SK-N-SH treated with all-trans-retinoic acid at 6 μM for 48 hours (cell line): ENCODE measurements around the gene FRMD4A.

Experiments used
- ATAC-seq: fragments of 200-7000 bp; cut with Tn5 transposase; 3 replicates; pipeline ENCODE4 v1.9.1; 2020; ENCODE audit warnings: mild to moderate bottlenecking, moderate library complexity
- ARNTL ChIP-seq: fragments of 450-650 bp; formaldehyde crosslinking; IDR thresholded peaks from 2 replicates; pipeline ENCODE4 v1.5.0; 2020; ENCODE audit warnings: low read depth, mild to moderate bottlenecking, moderate library complexity, borderline replicate concordance
- BACH2 ChIP-seq: fragments of 250-450 bp; sonication (Bioruptor Pico); IDR thresholded peaks from 2 replicates; pipeline ENCODE4 v1.9.0; 2021; ENCODE audit warnings: mild to moderate bottlenecking, borderline replicate concordance
- CSDC2 ChIP-seq: fragments of 250-450 bp; sonication (Bioruptor Pico); IDR thresholded peaks from 2 replicates; pipeline ENCODE4 v1.5.0; 2020; ENCODE audit warnings: mild to moderate bottlenecking, moderate library complexity
- ESRRG ChIP-seq: fragments of 250-450 bp; sonication (Bioruptor Pico); IDR thresholded peaks from 2 replicates; pipeline ENCODE4 v1.6.1; 2021; ENCODE audit warnings: mild to moderate bottlenecking
- GLIS3 ChIP-seq: fragments of 250-450 bp; sonication (Bioruptor Pico); IDR thresholded peaks from 2 replicates; pipeline ENCODE4 v1.5.0; 2020; ENCODE audit warnings: mild to moderate bottlenecking, moderate library complexity
- ISL1 ChIP-seq: fragments of 250-450 bp; sonication (Bioruptor Pico); IDR thresholded peaks from 2 replicates; pipeline ENCODE4 v2.1.2; 2022; ENCODE audit warnings: mild to moderate bottlenecking, moderate library complexity
- OSR1 ChIP-seq: fragments of 250-450 bp; sonication (Bioruptor Pico); IDR thresholded peaks from 2 replicates; pipeline ENCODE4 v1.8.0; 2022; ENCODE audit warnings: moderate library complexity, mild to moderate bottlenecking, inconsistent platforms
- PPARA ChIP-seq: fragments of 250-450 bp; sonication (Bioruptor Pico); IDR thresholded peaks from 2 replicates; pipeline ENCODE4 v1.5.0; 2020; ENCODE audit warnings: mild to moderate bottlenecking, borderline replicate concordance
- RARB ChIP-seq: fragments of 250-450 bp; sonication (Bioruptor Pico); IDR thresholded peaks from 2 replicates; pipeline ENCODE4 v1.8.0; 2021; ENCODE audit warnings: mild to moderate bottlenecking, moderate library complexity
- SNAI2 ChIP-seq: fragments of 250-450 bp; sonication (Bioruptor Pico); IDR thresholded peaks from 2 replicates; pipeline ENCODE4 v1.5.0; 2020; ENCODE audit warnings: mild to moderate bottlenecking, moderate library complexity
- TCF4 ChIP-seq: fragments of 250-450 bp; sonication (Bioruptor Pico); IDR thresholded peaks from 2 replicates; pipeline ENCODE4 v1.8.0; 2021; ENCODE audit warnings: mild to moderate bottlenecking, moderate library complexity, borderline replicate concordance
- TOX ChIP-seq: fragments of 250-450 bp; sonication (Bioruptor Pico); IDR thresholded peaks from 2 replicates; pipeline ENCODE4 v1.8.0; 2021; ENCODE audit warnings: mild to moderate bottlenecking, moderate library complexity, borderline replicate concordance
- ZC3H10 ChIP-seq: fragments of 250-450 bp; sonication (Bioruptor Pico); IDR thresholded peaks from 2 replicates; pipeline ENCODE4 v1.5.1; 2021; ENCODE audit warnings: mild to moderate bottlenecking, moderate library complexity
- ZFP3 ChIP-seq: fragments of 250-450 bp; sonication (Bioruptor Pico); IDR thresholded peaks from 2 replicates; pipeline ENCODE4 v1.5.0; 2020; ENCODE audit warnings: mild to moderate bottlenecking, moderate library complexity
- ZFP30 ChIP-seq: fragments of 450-650 bp; formaldehyde crosslinking; IDR thresholded peaks from 2 replicates; pipeline ENCODE4 v1.5.0; 2022; ENCODE audit warnings: mild to moderate bottlenecking, moderate library complexity
- ZNF565 ChIP-seq: fragments of 450-650 bp; formaldehyde crosslinking; conservative IDR thresholded peaks from 2 replicates; pipeline ENCODE4 v1.5.0; 2020; ENCODE audit warnings: low read depth, mild to moderate bottlenecking, moderate library complexity
- ZNF70 ChIP-seq: fragments of 450-650 bp; formaldehyde crosslinking; IDR thresholded peaks from 2 replicates; pipeline ENCODE4 v1.5.0; 2020; ENCODE audit warnings: mild to moderate bottlenecking, moderate library complexity
- ZNF8 ChIP-seq: fragments of 450-650 bp; formaldehyde crosslinking; IDR thresholded peaks from 2 replicates; pipeline ENCODE4 v1.5.0; 2020; ENCODE audit warnings: mild to moderate bottlenecking, moderate library complexity
- TF ChIP-seq, protein P1 (sequence below): fragments of 250-450 bp; sonication (Bioruptor Pico); IDR thresholded peaks from 2 replicates; pipeline ENCODE4 v1.5.1; 2021; ENCODE audit warnings: mild to moderate bottlenecking, moderate library complexity
- TF ChIP-seq, protein P2 (sequence below): fragments of 250-450 bp; sonication (Bioruptor Pico); IDR thresholded peaks from 2 replicates; pipeline ENCODE4 v1.8.0; 2021; ENCODE audit warnings: low read depth, mild to moderate bottlenecking, moderate library complexity, borderline replicate concordance
- TF ChIP-seq, protein P3 (sequence below): fragments of 250-450 bp; sonication (Bioruptor Pico); IDR thresholded peaks from 2 replicates; pipeline ENCODE4 v1.5.1; 2020; ENCODE audit warnings: low read depth, mild to moderate bottlenecking, moderate library complexity
- TF ChIP-seq, protein P4 (sequence below): fragments of 250-450 bp; sonication (Bioruptor Pico); IDR thresholded peaks from 2 replicates; pipeline ENCODE4 v1.5.0; 2020; ENCODE audit warnings: mild to moderate bottlenecking, moderate library complexity
- TF ChIP-seq, protein P5 (sequence below): fragments of 250-450 bp; sonication (Bioruptor Pico); IDR thresholded peaks from 2 replicates; pipeline ENCODE4 v1.8.0; 2020; ENCODE audit warnings: mild to moderate bottlenecking, moderate library complexity, borderline replicate concordance

The FRMD4A gene

DNA sequence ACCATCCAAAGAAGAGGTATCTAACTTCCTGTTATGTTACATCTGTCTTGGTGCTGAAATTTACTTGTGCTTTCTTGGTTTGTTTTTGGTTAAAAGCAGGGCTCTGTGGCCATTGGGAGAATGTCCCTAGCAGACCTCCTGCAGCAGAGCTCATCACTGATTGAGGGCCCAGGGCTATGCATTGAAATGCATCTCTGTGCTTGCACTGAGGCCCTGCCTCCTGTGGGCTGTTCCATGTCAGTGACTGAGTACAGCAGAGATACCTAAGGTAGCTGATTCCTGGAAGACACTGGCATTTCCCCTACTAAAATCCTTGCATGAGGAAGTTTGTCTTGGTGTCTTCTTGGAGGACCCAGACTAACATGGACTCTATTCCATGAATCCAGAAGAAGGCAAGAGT lies 213.9 kb downstream of the FRMD4A start:
- ATAC-seq, result no peak
- TF ChIP-seq ARNTL (CRISPR knock-in tag) (no peak), ISL1 (CRISPR knock-in tag) (no peak), RARB (CRISPR knock-in tag) (no peak), ZC3H10 (CRISPR knock-in tag) (no peak), BACH2 (no peak), GLIS3 (no peak), PPARA (CRISPR knock-in tag) (no peak), ESRRG (no peak), OSR1 (CRISPR knock-in tag) (no peak), ZNF70 (CRISPR knock-in tag) (no peak), ZNF8 (CRISPR knock-in tag) (no peak), ZNF565 (no peak), ZFP3 (CRISPR knock-in tag) (no peak)
- TF ChIP-seq, protein P1, sequence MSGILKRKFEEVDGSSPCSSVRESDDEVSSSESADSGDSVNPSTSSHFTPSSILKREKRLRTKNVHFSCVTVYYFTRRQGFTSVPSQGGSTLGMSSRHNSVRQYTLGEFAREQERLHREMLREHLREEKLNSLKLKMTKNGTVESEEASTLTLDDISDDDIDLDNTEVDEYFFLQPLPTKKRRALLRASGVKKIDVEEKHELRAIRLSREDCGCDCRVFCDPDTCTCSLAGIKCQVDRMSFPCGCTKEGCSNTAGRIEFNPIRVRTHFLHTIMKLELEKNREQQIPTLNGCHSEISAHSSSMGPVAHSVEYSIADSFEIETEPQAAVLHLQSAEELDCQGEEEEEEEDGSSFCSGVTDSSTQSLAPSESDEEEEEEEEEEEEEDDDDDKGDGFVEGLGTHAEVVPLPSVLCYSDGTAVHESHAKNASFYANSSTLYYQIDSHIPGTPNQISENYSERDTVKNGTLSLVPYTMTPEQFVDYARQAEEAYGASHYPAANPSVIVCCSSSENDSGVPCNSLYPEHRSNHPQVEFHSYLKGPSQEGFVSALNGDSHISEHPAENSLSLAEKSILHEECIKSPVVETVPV, result no peak
- TF ChIP-seq, protein P2, sequence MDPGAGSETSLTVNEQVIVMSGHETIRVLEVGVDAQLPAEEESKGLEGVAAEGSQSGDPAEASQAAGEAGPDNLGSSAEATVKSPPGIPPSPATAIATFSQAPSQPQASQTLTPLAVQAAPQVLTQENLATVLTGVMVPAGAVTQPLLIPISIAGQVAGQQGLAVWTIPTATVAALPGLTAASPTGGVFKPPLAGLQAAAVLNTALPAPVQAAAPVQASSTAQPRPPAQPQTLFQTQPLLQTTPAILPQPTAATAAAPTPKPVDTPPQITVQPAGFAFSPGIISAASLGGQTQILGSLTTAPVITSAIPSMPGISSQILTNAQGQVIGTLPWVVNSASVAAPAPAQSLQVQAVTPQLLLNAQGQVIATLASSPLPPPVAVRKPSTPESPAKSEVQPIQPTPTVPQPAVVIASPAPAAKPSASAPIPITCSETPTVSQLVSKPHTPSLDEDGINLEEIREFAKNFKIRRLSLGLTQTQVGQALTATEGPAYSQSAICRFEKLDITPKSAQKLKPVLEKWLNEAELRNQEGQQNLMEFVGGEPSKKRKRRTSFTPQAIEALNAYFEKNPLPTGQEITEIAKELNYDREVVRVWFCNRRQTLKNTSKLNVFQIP (CRISPR knock-in tag), result no peak
- TF ChIP-seq, protein P3, sequence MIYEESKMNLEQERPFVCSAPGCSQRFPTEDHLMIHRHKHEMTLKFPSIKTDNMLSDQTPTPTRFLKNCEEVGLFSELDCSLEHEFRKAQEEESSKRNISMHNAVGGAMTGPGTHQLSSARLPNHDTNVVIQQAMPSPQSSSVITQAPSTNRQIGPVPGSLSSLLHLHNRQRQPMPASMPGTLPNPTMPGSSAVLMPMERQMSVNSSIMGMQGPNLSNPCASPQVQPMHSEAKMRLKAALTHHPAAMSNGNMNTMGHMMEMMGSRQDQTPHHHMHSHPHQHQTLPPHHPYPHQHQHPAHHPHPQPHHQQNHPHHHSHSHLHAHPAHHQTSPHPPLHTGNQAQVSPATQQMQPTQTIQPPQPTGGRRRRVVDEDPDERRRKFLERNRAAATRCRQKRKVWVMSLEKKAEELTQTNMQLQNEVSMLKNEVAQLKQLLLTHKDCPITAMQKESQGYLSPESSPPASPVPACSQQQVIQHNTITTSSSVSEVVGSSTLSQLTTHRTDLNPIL (CRISPR knock-in tag), result no peak

DNA sequence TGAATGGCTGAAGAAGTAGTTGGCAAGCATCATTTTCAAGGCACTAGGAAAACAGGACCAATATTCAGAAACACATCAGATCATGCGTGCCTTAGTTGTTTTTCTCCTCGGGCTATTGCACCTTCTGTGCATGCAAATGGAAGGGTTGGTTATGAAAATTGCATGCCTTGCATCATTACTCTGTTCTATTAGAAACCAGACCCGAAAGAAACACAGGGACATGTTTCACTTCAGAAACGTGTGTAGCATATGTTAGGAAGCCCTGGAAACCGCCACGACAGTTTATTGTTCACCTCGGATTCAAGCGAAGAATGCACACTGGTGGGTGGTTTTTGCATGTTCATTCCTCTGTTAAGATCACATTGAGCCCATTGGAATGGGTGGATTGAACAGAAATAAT lies 214.7 kb downstream of the FRMD4A start:
- TF ChIP-seq CSDC2 (CRISPR knock-in tag) (no peak), ZNF70 (CRISPR knock-in tag) (no peak), BACH2 (no peak), ZFP30 (CRISPR knock-in tag) (no peak), OSR1 (CRISPR knock-in tag) (no peak)
- TF ChIP-seq, protein P4, sequence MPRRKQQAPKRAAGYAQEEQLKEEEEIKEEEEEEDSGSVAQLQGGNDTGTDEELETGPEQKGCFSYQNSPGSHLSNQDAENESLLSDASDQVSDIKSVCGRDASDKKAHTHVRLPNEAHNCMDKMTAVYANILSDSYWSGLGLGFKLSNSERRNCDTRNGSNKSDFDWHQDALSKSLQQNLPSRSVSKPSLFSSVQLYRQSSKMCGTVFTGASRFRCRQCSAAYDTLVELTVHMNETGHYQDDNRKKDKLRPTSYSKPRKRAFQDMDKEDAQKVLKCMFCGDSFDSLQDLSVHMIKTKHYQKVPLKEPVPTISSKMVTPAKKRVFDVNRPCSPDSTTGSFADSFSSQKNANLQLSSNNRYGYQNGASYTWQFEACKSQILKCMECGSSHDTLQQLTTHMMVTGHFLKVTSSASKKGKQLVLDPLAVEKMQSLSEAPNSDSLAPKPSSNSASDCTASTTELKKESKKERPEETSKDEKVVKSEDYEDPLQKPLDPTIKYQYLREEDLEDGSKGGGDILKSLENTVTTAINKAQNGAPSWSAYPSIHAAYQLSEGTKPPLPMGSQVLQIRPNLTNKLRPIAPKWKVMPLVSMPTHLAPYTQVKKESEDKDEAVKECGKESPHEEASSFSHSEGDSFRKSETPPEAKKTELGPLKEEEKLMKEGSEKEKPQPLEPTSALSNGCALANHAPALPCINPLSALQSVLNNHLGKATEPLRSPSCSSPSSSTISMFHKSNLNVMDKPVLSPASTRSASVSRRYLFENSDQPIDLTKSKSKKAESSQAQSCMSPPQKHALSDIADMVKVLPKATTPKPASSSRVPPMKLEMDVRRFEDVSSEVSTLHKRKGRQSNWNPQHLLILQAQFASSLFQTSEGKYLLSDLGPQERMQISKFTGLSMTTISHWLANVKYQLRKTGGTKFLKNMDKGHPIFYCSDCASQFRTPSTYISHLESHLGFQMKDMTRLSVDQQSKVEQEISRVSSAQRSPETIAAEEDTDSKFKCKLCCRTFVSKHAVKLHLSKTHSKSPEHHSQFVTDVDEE (CRISPR knock-in tag), result no peak
- TF ChIP-seq, protein P3 (CRISPR knock-in tag), result no peak
- TF ChIP-seq, all 23 proteins: peak for 0
- no peak for ATAC-seq

DNA sequence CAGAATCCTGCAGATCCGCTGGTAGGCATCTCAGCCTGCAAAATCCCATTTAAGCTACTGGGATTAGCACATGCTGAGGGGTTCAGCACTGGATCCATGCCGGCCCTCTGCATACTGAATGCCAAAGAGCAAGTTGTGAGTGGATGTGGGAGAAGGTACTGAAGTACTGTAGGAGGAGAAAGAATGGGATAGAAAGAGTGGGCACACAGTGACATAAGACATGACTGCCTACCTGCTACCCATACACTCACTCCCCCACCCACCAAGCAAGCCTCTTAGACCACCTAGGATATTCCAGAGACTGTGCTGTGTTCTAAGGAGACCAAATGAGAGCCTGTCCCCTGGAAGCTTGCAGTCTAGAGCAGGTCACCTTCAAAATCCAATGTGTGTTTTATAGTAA lies 215.9 kb downstream of the FRMD4A start:
- no peak for ATAC-seq
- TF ChIP-seq ESRRG (no peak), ZNF70 (CRISPR knock-in tag) (no peak), ARNTL (CRISPR knock-in tag) (no peak), ZNF565 (no peak), GLIS3 (no peak), TCF4 (no peak), TOX (no peak), ISL1 (CRISPR knock-in tag) (no peak), BACH2 (no peak), ZC3H10 (CRISPR knock-in tag) (no peak), SNAI2 (CRISPR knock-in tag) (no peak), PPARA (CRISPR knock-in tag) (no peak)
- TF ChIP-seq, protein P5, sequence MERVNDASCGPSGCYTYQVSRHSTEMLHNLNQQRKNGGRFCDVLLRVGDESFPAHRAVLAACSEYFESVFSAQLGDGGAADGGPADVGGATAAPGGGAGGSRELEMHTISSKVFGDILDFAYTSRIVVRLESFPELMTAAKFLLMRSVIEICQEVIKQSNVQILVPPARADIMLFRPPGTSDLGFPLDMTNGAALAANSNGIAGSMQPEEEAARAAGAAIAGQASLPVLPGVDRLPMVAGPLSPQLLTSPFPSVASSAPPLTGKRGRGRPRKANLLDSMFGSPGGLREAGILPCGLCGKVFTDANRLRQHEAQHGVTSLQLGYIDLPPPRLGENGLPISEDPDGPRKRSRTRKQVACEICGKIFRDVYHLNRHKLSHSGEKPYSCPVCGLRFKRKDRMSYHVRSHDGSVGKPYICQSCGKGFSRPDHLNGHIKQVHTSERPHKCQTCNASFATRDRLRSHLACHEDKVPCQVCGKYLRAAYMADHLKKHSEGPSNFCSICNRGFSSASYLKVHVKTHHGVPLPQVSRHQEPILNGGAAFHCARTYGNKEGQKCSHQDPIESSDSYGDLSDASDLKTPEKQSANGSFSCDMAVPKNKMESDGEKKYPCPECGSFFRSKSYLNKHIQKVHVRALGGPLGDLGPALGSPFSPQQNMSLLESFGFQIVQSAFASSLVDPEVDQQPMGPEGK (CRISPR knock-in tag), result no peak
- TF ChIP-seq, protein P3 (CRISPR knock-in tag), result no peak
- TF ChIP-seq, protein P2 (CRISPR knock-in tag), result no peak
